HepG2 (cell line): ENCODE measurements around the gene HACL1.

ENCODE experiments used
- HOXA7 ChIP-seq: sonication (generic); formaldehyde crosslinking; IDR thresholded peaks from 2 replicates; pipeline ENCODE4 v1.8.1; 2022; ENCODE audit warnings: mild to moderate bottlenecking, missing genetic modification reagents, moderate library complexity
- JUN ChIP-seq: sonication (generic); formaldehyde crosslinking; IDR thresholded peaks from 2 replicates; pipeline ENCODE4 v1.4.0; 2020; ENCODE audit warnings: mild to moderate bottlenecking, missing genetic modification reagents
- JUND ChIP-seq: sonication (generic); formaldehyde crosslinking; IDR thresholded peaks from 2 replicates; pipeline ENCODE4 v1.8.0; 2022; ENCODE audit warnings: mild to moderate bottlenecking, missing genetic modification reagents
- MTF2 ChIP-seq: sonication (generic); formaldehyde crosslinking; IDR thresholded peaks from 2 replicates; pipeline ENCODE4 v1.5.0; 2020; ENCODE audit warnings: missing genetic modification reagents, borderline replicate concordance
- NFATC3 ChIP-seq: sonication (generic); formaldehyde crosslinking; IDR thresholded peaks from 2 replicates; pipeline ENCODE4 v1.5.1; 2020; ENCODE audit warnings: mild to moderate bottlenecking, missing genetic modification reagents
- TAF1 ChIP-seq: sonication (generic); formaldehyde crosslinking; IDR thresholded peaks from 2 replicates; pipeline ENCODE4 v1.4.0; 2020; ENCODE audit warnings: missing genetic modification reagents
- TCF7L2 ChIP-seq: IDR thresholded peaks from 2 replicates; pipeline ENCODE4 v1.6.1; 2011; ENCODE audit warnings: mild to moderate bottlenecking, low read depth, low read length, moderate library complexity
- ZNF274 ChIP-seq: sonication (generic); formaldehyde crosslinking; IDR thresholded peaks from 2 replicates; pipeline ENCODE4 v1.5.1; 2020; ENCODE audit warnings: mild to moderate bottlenecking, missing genetic modification reagents
- ZSCAN30 ChIP-seq: sonication (generic); formaldehyde crosslinking; IDR thresholded peaks from 2 replicates; pipeline ENCODE4 v1.5.0; 2020; ENCODE audit warnings: mild to moderate bottlenecking, missing genetic modification reagents
- TF ChIP-seq, protein P1 (sequence below): sonication (generic); formaldehyde crosslinking; IDR thresholded peaks from 2 replicates; pipeline ENCODE4 v1.4.0; 2020; ENCODE audit warnings: mild to moderate bottlenecking, missing genetic modification reagents
- TF ChIP-seq, protein P2 (sequence below): sonication (generic); formaldehyde crosslinking; IDR thresholded peaks from 2 replicates; pipeline ENCODE4 v1.5.0; 2020; ENCODE audit warnings: mild to moderate bottlenecking, missing genetic modification reagents, moderate library complexity
- TF ChIP-seq, protein P3 (sequence below): sonication (generic); formaldehyde crosslinking; IDR thresholded peaks from 2 replicates; pipeline ENCODE4 v1.4.0; 2020; ENCODE audit warnings: missing genetic modification reagents

DNA sequence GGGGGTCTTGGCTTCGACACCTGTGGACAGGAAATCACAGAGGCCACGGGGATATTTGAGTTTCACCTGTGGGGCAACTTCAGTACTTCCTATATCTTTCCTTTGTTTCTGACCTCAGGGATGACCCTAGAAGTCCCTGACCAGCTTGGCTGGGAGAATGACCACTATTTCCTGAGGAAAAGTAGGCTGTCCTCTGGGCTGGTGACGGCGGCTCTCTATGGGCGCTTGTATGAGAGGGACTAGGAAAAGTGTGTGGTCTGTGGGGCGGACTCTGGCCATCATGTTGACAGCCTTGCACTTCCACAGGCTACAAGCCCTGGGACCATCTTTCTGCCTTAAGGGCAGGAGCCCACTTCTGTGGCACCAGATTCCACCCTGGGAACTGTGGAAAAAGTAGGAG, 43.9 kb upstream of the HACL1 start:
- no peak for TF ChIP-seq ZNF274 (CRISPR knock-in tag)
- TF ChIP-seq, protein P1, sequence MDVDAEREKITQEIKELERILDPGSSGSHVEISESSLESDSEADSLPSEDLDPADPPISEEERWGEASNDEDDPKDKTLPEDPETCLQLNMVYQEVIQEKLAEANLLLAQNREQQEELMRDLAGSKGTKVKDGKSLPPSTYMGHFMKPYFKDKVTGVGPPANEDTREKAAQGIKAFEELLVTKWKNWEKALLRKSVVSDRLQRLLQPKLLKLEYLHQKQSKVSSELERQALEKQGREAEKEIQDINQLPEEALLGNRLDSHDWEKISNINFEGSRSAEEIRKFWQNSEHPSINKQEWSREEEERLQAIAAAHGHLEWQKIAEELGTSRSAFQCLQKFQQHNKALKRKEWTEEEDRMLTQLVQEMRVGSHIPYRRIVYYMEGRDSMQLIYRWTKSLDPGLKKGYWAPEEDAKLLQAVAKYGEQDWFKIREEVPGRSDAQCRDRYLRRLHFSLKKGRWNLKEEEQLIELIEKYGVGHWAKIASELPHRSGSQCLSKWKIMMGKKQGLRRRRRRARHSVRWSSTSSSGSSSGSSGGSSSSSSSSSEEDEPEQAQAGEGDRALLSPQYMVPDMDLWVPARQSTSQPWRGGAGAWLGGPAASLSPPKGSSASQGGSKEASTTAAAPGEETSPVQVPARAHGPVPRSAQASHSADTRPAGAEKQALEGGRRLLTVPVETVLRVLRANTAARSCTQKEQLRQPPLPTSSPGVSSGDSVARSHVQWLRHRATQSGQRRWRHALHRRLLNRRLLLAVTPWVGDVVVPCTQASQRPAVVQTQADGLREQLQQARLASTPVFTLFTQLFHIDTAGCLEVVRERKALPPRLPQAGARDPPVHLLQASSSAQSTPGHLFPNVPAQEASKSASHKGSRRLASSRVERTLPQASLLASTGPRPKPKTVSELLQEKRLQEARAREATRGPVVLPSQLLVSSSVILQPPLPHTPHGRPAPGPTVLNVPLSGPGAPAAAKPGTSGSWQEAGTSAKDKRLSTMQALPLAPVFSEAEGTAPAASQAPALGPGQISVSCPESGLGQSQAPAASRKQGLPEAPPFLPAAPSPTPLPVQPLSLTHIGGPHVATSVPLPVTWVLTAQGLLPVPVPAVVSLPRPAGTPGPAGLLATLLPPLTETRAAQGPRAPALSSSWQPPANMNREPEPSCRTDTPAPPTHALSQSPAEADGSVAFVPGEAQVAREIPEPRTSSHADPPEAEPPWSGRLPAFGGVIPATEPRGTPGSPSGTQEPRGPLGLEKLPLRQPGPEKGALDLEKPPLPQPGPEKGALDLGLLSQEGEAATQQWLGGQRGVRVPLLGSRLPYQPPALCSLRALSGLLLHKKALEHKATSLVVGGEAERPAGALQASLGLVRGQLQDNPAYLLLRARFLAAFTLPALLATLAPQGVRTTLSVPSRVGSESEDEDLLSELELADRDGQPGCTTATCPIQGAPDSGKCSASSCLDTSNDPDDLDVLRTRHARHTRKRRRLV (CRISPR knock-in tag), result no peak
- TF ChIP-seq NFATC3 (CRISPR knock-in tag), result no peak
- no peak for TF ChIP-seq JUN
- TF ChIP-seq, protein P2, sequence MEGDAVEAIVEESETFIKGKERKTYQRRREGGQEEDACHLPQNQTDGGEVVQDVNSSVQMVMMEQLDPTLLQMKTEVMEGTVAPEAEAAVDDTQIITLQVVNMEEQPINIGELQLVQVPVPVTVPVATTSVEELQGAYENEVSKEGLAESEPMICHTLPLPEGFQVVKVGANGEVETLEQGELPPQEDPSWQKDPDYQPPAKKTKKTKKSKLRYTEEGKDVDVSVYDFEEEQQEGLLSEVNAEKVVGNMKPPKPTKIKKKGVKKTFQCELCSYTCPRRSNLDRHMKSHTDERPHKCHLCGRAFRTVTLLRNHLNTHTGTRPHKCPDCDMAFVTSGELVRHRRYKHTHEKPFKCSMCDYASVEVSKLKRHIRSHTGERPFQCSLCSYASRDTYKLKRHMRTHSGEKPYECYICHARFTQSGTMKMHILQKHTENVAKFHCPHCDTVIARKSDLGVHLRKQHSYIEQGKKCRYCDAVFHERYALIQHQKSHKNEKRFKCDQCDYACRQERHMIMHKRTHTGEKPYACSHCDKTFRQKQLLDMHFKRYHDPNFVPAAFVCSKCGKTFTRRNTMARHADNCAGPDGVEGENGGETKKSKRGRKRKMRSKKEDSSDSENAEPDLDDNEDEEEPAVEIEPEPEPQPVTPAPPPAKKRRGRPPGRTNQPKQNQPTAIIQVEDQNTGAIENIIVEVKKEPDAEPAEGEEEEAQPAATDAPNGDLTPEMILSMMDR (CRISPR knock-in tag), result no peak
- TF ChIP-seq, protein P3, sequence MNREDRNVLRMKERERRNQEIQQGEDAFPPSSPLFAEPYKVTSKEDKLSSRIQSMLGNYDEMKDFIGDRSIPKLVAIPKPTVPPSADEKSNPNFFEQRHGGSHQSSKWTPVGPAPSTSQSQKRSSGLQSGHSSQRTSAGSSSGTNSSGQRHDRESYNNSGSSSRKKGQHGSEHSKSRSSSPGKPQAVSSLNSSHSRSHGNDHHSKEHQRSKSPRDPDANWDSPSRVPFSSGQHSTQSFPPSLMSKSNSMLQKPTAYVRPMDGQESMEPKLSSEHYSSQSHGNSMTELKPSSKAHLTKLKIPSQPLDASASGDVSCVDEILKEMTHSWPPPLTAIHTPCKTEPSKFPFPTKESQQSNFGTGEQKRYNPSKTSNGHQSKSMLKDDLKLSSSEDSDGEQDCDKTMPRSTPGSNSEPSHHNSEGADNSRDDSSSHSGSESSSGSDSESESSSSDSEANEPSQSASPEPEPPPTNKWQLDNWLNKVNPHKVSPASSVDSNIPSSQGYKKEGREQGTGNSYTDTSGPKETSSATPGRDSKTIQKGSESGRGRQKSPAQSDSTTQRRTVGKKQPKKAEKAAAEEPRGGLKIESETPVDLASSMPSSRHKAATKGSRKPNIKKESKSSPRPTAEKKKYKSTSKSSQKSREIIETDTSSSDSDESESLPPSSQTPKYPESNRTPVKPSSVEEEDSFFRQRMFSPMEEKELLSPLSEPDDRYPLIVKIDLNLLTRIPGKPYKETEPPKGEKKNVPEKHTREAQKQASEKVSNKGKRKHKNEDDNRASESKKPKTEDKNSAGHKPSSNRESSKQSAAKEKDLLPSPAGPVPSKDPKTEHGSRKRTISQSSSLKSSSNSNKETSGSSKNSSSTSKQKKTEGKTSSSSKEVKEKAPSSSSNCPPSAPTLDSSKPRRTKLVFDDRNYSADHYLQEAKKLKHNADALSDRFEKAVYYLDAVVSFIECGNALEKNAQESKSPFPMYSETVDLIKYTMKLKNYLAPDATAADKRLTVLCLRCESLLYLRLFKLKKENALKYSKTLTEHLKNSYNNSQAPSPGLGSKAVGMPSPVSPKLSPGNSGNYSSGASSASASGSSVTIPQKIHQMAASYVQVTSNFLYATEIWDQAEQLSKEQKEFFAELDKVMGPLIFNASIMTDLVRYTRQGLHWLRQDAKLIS (CRISPR knock-in tag), result no peak
- no peak for TF ChIP-seq ZSCAN30
- no peak for TF ChIP-seq TCF7L2
- no peak for TF ChIP-seq HOXA7 (CRISPR knock-in tag)
- TF ChIP-seq MTF2 (CRISPR knock-in tag), result no peak
- TF ChIP-seq JUND (CRISPR knock-in tag), result no peak
- TF ChIP-seq TAF1 (CRISPR knock-in tag), result no peak
